Stimulated activated effector memory CD8-positive, alpha-beta T cell treated with anti-CD3 and anti-CD28 coated beads, Interleukin-12 subunit alpha, Interleukin-12 subunit beta, amount 100 ng/mL, for 72 hours (primary cell): ENCODE results near the gene UAP1.
A peak's percentile ranks its signal among the peaks of the same experiment; 100 is the strongest.

Source experiments
- ATAC-seq: fragments of 150-1000 bp; cut with Tn5 transposase; 2 replicates; pipeline ENCODE4 v1.10.0; 2021
- DNase-seq, 2 donors: peaks; one replicate each; pipeline ENCODE4 v3.0.0; 2021 to 2022; ENCODE audit warnings: low spot score in 2 of 2
- H3K27ac Mint-ChIP-seq: one replicate; pipeline ENCODE4 v1.8.0; 2022; ENCODE audit warnings: mild to moderate bottlenecking, mixed read lengths
- H3K36me3 Mint-ChIP-seq: one replicate; pipeline ENCODE4 v1.8.0; 2022; ENCODE audit warnings: mild to moderate bottlenecking, mixed read lengths
- H3K4me1 Mint-ChIP-seq: one replicate; pipeline ENCODE4 v1.8.0; 2022; ENCODE audit warnings: mixed read lengths
- H3K4me3 Mint-ChIP-seq: one replicate; pipeline ENCODE4 v1.8.0; 2022; ENCODE audit warnings: mild to moderate bottlenecking, mixed read lengths
- H3K9me3 Mint-ChIP-seq: one replicate; pipeline ENCODE4 v1.8.0; 2022; ENCODE audit warnings: mixed read lengths

UAP1 gene

DNA sequence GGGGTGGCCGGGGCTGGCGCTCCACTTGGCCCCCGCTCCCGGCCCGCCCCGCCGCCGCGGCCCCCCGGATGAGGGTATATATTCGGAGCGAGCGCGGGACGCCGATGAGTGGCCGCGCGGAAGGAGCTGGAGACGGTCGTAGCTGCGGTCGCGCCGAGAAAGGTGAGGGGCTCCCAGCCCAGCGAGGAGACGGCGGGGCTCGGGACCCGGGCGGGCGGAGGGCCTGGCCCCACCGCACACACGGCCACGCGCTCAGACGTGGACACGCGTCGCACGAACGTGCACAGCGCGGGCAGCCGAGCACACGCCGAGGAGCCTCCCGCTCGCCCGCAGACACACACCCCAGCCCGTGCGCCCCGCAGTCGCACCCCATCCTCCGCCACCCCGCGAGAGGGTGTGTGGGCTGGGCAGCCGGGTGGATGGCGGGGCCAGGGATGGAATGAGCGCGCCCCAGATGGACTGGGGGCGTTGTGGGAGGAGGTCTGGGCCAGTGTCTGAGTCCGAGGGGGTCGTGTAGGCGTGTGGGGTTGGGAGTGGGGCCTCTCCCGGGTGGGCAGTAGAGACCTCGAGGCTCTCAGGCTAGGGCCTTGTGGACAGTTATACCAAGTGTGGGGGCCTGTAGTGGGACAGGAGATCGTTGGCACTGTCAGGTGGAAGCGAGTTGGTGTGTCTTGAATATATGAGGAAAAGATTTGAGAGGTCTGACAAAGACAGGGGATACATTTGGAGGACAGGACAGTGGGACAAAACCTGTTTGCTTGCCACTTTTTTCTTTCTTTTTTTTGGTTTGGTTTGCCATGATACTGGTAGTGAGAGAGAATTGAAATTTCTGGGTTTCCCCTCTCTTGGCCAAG, at the start of gene UAP1:
Gene UAP1, plus strand, starts transcription at position 107 of the 854 bp plus-strand sequence. CDS start 4,347 bp downstream, outside the sequence.
- no peaks in the 10 kb centered on the region for H3K9me3 Mint-ChIP-seq
- DNase-seq = no peak

DNA sequence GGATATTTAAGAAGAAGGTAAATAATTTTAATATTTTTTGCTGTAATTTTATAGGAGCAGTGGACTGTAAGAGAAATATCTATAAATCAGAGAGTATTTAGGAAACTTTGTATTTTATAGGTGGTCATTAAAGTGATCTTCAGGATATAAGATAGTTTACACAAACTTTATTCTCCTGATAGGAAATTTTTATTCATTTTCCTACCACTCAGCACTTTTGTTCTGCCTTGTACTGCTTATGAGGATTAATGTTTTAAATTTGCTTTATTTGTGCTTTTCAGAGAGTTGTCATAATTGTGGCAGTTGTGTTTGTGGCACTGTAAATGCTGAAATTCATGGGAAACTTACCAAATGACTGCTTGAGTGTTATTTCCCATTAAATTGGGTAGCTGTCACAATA, 34.2 kb upstream of the UAP1 start:
- H3K9me3 Mint-ChIP-seq = no peaks in the 10 kb centered on the region

More for the DNA sequence above, at the start of gene UAP1:
- peaks cover 53% of the 10 kb centered on the region for H3K4me1 Mint-ChIP-seq
- peak within 1 kb of the TSS; percentile 90 for H3K4me3 Mint-ChIP-seq
- H3K27ac Mint-ChIP-seq = peak within 1 kb of the TSS; percentile 94
- ATAC-seq = peak; percentile 64
- peaks cover 25% of the 10 kb centered on the region for H3K36me3 Mint-ChIP-seq

DNA sequence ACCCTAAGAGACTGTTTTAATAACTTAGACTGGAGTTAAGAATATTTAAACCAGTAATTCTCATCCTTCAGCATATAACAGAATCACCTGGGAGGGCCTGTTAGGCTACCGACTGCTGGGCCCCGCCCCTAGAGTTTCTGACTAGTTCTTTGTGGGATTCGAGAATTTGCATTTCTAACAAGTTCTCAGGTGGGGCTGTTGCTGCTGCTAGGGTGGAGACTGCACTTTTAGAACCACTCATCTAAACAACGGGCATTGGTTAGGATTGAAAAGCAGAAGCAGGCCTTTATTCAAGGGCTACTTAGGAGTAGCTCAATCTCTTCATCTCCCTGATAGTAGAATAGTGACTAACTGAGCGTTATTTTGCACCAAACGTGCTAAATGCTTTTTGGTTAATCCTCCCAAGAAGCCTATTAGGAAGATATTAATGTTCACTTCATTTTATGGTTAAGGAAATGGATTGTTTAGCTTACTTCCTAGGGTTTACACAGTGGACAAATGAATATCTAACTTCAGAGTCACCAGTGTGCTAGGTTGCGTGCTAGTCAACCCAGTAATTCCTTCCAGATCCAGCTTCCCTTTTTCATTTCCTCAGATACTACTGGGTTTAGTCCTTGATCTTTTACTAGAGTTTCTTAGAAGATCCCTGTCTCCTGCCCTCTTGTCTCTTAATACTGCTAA, 31.1 kb upstream of the UAP1 start:
- no peak for DNase-seq

More for the DNA sequence above, 34.2 kb upstream of the UAP1 start:
- Mint-ChIP-seq H3K27ac (no peak overlapping the region), H3K36me3 (peaks cover 64% of the 10 kb centered on the region), H3K4me1 (no peaks in the 10 kb centered on the region), H3K4me3 (no peak overlapping the region)
- no peak for ATAC-seq
- DNase-seq = no peak

DNA sequence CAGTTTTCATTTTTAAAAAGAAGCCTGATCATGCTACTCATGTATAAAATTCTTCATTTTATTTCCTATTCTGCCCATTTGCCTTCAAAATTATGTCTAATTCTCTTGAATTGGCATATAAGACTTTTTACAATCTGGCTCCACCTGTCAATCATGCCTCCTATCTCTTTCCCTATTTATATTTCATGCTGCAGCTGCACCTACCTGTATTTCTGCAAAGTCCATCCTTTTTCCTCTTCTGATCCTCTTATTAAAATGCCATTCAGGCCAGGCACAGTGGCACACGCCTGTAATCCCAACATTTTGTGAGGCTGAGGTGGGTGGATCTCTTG, 30.6 kb upstream of the UAP1 start:
- no peak for ATAC-seq
- Mint-ChIP-seq H3K36me3 (peaks cover 28% of the 10 kb centered on the region), H3K9me3 (no peaks in the 10 kb centered on the region), H3K4me3 (no peak overlapping the region), H3K4me1 (no peaks in the 10 kb centered on the region), H3K27ac (no peak overlapping the region)
- no peak for DNase-seq

More for the DNA sequence above, 31.1 kb upstream of the UAP1 start:
- H3K4me3 Mint-ChIP-seq = no peak overlapping the region
- peaks cover 33% of the 10 kb centered on the region for H3K36me3 Mint-ChIP-seq
- no peaks in the 10 kb centered on the region for H3K4me1 Mint-ChIP-seq
- H3K9me3 Mint-ChIP-seq = no peaks in the 10 kb centered on the region
- no peak for ATAC-seq
- no peak overlapping the region for H3K27ac Mint-ChIP-seq

DNA sequence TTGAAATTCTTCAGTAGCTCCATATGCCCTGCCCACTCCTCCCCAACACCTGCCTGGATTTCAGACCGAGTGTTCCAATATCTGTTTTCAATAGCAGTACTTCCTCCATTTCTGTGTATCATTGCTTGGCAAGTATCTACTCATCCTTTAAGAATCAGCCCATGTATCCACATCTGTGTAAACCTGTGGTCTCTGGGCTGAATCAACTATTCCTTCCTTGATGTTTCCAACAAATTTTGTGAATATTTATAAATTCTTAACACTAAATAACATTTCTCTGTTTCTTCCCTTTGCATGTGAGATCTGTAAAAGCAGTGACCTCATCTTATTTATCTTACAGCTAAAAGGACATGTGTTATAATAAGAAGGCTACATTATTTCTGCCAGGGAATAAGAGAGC, 26.0 kb upstream of the UAP1 start:
- Mint-ChIP-seq H3K4me1 (peaks cover 9% of the 10 kb centered on the region), H3K27ac (no peak overlapping the region), H3K4me3 (no peak overlapping the region), H3K9me3 (no peaks in the 10 kb centered on the region), H3K36me3 (peaks cover 7% of the 10 kb centered on the region)
- ATAC-seq = no peak
- no peak for DNase-seq

DNA sequence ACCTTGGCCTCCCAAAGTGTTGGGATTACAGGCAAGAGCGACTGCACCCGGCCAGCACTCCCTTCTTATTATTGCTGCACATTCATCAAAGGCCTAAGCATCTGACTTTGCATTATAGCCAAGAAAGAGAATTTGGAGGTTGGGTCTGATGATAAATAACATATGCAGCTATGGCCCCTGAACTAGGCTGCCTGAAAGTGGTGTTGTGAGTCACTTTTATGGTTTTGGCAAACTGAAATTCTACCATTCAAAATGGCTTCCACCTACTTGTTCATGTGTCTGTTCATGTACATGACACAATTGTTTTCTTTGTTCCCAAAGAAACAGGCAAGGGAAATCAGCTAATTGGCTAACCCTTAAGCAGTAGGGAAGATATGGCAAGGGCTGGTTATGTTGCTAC, 25.0 kb upstream of the UAP1 start:
- no peak for DNase-seq
- H3K27ac Mint-ChIP-seq = peak overlapping the region; percentile 29
- H3K9me3 Mint-ChIP-seq = no peaks in the 10 kb centered on the region
- peaks cover 9% of the 10 kb centered on the region for H3K4me1 Mint-ChIP-seq
- ATAC-seq = peak; percentile 65
- no peak overlapping the region for H3K4me3 Mint-ChIP-seq
- H3K36me3 Mint-ChIP-seq = peaks cover 7% of the 10 kb centered on the region

DNA sequence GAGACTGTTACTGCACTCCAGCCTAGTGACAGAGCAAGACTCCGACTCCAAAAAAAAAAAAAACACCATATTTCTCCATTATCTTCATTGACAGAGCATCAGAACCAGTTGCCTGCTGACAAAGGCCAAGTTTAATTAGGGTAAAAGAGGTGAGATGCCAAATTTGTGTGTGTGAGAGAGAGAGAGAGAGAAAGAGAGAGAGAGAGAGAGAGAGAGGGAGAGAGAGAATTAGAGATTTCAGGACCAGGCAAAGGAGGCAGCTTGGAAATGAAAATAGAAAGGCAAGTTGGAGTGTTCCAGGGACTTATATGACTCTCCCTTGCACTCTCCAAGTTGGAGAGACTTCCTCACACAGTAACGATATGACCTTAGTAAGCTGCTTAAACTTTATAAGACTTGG, 24.3 kb upstream of the UAP1 start:
- H3K9me3 Mint-ChIP-seq = no peaks in the 10 kb centered on the region
- H3K4me1 Mint-ChIP-seq = peaks cover 9% of the 10 kb centered on the region
- H3K4me3 Mint-ChIP-seq = no peak overlapping the region
- no peak overlapping the region for H3K27ac Mint-ChIP-seq
- no peak for DNase-seq
- peaks cover 7% of the 10 kb centered on the region for H3K36me3 Mint-ChIP-seq
- ATAC-seq = no peak

DNA sequence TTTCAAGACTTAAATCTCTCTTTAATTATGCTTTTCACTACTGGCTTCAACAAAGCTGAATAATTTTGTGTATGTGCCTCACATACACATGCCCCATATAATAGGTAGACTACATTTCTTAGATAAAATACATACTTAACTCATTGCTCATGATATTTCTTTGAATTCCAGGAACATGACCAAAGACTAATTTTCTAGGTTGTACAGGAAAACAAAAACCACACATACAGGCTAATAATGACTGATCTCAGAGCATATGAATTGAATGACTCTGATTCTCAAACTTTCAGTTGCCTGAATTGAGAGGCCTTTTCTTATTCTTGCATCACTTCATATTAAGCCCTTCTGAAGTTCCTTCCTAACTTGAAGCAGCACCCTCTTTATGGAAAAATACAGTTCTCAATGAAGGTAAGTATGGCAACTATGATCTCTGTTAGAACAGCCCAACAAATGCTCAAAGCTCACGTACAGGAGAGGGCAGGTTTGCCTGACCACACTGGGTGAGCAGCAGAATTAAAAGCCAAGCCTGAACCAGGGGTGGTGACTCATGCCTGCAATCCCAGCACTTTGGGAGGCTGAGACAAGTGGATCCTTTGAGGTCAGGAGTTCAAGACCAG, 22.6 kb upstream of the UAP1 start:
- H3K36me3 Mint-ChIP-seq = peaks cover 7% of the 10 kb centered on the region
- peaks cover 9% of the 10 kb centered on the region for H3K4me1 Mint-ChIP-seq
- DNase-seq (peak in 1 of 2 donors; percentile 64), ATAC-seq (peak; percentile 94)
- H3K27ac Mint-ChIP-seq = peak overlapping the region; percentile 90
- peaks cover 5% of the 10 kb centered on the region for H3K9me3 Mint-ChIP-seq
- peak overlapping the region; percentile 17 for H3K4me3 Mint-ChIP-seq

DNA sequence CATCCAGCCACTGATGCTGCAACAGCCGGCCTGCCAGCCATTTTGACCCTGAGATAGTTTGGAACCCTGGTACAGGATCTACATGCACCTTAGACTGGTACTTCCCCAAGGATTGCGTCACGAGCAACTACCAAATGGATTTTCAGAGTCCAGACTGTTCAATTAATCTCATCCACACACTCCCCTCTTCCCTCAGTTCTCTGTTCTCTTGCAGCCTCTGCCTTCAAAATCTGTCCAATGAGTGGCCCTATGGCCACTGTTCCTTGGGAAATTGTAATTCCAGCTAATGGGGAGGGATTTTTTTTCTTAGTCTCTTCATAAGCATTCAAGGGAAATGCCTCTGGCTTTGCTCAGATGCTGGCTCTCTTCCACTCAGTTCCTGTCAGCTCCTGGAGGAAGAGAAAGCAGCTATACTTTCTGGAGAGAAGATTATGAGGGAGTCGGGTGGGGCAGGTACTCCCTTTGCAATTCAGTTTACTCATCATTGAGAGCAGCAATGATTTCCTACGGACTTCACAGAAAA, 19.8 kb upstream of the UAP1 start:
- ATAC-seq = no peak
- peaks cover 7% of the 10 kb centered on the region for H3K36me3 Mint-ChIP-seq
- peaks cover 5% of the 10 kb centered on the region for H3K9me3 Mint-ChIP-seq
- no peak for DNase-seq
- no peak overlapping the region for H3K4me3 Mint-ChIP-seq
- peaks cover 3% of the 10 kb centered on the region for H3K4me1 Mint-ChIP-seq
- peak overlapping the region; percentile 6 for H3K27ac Mint-ChIP-seq

DNA sequence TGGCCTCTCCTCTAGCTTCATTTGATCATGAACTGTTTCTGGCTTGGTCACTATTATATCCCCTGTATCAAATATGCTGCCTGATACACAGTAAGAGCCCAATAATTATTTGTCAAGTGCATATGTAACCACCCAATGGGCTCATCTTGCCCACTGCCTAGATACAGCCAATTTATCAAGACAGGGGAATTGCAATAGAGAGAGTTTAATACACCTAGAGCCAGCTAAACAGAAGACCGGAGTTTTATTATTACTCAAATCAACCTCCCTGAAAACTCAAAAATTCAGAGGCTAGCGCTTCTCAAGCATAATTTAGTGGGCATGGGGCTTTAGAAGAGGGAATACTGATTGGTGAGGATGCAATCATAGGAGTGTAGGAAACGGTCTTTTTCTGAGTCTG, 18.3 kb upstream of the UAP1 start:
- no peak overlapping the region for H3K27ac Mint-ChIP-seq
- H3K36me3 Mint-ChIP-seq = peaks cover 7% of the 10 kb centered on the region
- H3K9me3 Mint-ChIP-seq = peaks cover 5% of the 10 kb centered on the region
- DNase-seq (no peak), ATAC-seq (no peak)
- H3K4me3 Mint-ChIP-seq = no peak overlapping the region
- no peaks in the 10 kb centered on the region for H3K4me1 Mint-ChIP-seq

DNA sequence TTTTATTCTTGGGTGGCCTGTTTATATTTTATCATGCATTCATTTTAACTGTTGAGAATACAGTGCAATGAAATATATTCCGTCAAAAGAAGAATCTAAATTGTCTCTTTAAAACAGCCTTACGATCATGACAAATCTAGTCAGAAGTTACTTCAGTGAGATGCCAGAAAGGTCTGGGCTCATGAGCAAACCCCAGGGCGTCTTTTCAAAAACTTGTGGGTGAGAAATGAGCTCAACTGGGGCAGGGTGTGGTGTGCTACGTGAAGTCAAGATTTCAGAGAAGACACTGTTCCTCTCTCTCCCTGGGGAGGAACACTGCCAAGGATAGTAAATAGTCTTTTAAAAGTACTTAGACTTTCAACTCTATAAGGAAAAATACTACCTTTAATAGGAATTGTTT, 13.4 kb upstream of the UAP1 start:
- Mint-ChIP-seq H3K36me3 (no peaks in the 10 kb centered on the region), H3K4me1 (no peaks in the 10 kb centered on the region), H3K4me3 (peak overlapping the region; percentile 20), H3K27ac (peak overlapping the region; percentile 77), H3K9me3 (peaks cover 4% of the 10 kb centered on the region)
- peak; percentile 99 for ATAC-seq
- DNase-seq = no peak

DNA sequence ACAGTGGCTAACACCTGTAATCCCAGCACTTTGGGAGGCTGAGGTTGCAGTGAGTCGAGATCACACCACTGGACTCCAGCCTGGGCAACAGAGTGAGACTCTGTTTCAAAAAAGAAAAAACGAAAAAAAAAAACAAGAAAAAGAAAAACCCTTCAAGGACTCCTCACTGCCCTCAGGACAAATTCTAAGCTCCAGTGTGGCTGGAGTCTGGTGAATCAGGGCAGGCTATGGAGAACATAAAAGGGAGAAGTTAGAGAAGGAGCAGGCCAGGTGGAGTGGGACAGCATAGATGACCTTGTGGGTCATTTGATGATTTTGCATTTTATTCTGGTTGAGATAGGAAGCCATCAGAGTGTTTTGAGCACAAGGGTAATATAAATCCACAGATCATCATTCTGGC, 12.5 kb upstream of the UAP1 start:
- peak overlapping the region; percentile 77 for H3K27ac Mint-ChIP-seq
- no peak for DNase-seq
- H3K4me1 Mint-ChIP-seq = no peaks in the 10 kb centered on the region
- H3K4me3 Mint-ChIP-seq = no peak overlapping the region
- H3K9me3 Mint-ChIP-seq = no peaks in the 10 kb centered on the region
- ATAC-seq = no peak
- no peaks in the 10 kb centered on the region for H3K36me3 Mint-ChIP-seq

DNA sequence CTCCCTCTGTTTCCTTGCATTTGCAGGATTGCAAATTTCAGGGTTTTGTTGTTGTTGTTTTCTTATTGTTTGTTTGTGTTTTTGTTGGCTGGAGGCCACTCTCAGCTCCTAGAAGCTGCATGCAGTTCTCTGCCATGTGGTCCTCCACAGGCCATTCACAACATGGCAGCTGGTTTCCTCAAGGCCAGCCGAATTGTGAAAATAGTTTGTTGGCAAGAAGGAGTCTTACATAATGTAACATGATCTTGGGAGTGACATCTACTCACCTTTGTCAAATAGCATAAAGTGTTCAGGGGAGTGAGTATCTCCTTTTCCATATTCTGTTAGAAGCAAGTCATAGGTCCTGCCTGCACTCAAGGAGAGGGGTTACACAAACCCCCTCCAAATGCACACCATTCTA, 10.6 kb upstream of the UAP1 start:
- DNase-seq = no peak
- Mint-ChIP-seq H3K27ac (no peak overlapping the region), H3K4me1 (no peaks in the 10 kb centered on the region), H3K36me3 (no peaks in the 10 kb centered on the region), H3K9me3 (no peaks in the 10 kb centered on the region), H3K4me3 (no peak overlapping the region)
- ATAC-seq = no peak

DNA sequence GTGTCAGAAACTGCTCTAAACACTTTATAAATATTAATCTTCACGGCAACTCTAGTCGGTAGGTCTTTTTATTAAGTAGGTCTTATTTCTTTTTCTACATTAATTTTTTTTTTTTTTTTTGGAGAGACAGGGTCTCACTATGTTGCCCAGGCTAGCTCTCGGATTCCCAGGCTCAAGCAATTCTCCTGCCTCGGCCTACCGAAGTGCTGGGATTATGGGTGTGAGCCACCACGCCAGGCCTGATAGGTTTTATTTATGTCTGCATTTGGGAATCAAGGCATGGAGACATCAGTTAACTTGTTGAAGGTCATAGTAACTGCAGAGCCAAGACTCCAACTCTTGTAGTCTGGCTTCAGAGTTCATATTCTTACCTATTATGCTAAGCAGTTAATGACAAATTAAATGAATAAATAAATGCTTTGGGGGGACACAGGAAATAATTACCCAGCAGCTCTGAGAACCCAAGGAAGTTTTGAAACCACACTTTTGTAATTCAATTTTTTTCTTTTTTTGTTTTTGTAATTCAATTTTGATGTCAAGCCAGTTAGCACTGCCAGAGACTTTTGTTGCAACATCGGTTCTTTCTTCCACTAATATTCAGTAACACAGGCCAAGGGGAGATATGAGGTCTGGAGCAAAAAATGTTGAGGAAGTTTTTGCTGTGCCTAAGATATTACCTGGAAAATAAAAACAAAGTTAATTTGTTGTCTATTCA, 9.4 kb upstream of the UAP1 start:
- no peaks in the 10 kb centered on the region for H3K36me3 Mint-ChIP-seq
- no peaks in the 10 kb centered on the region for H3K4me1 Mint-ChIP-seq
- DNase-seq = no peak

DNA sequence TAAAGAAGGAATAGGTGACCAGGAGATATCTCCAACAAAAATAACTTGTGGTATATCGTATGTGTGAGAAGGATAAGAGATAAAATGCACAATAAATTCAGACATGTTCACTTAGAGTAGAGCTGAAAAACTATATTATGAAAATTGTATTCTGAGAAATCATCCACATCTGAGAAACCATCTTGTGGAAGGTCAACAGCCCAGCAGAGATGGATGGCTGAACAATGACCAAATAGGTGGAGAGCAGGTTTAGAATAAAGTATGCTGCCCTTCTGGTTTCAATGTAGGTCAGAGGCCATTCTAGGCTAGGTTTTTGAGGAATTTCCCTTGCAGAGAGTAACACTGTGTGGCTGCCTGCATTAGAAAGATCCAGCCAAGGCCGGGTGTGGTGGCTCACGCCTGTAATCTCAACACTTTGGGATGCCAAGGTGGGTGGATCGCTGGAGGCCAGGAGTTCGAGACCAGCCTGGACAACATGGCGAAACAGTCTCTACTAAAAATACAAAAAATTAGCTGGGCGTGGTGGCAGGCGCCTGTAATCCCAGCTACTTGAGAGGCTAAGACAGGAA, 8.8 kb upstream of the UAP1 start:
- Mint-ChIP-seq H3K9me3 (no peaks in the 10 kb centered on the region), H3K4me1 (no peaks in the 10 kb centered on the region), H3K4me3 (no peak overlapping the region), H3K27ac (no peak overlapping the region), H3K36me3 (no peaks in the 10 kb centered on the region)
- ATAC-seq = no peak
- no peak for DNase-seq

More for the DNA sequence above, 9.4 kb upstream of the UAP1 start:
- H3K9me3 Mint-ChIP-seq = no peaks in the 10 kb centered on the region
- ATAC-seq = no peak
- H3K4me3 Mint-ChIP-seq = no peak overlapping the region
- no peak overlapping the region for H3K27ac Mint-ChIP-seq
